Measurements from ENCODE around the gene ETV3. TPM values are rescaled to one million over a fixed set of nuclear protein-coding genes. Genes with fewer than 3 reads are reported as not detected.

ETV3 gene
- polyA plus RNA-seq, 3 donors: 4.8 to 62.3 (median 6.3) TPM

DNA sequence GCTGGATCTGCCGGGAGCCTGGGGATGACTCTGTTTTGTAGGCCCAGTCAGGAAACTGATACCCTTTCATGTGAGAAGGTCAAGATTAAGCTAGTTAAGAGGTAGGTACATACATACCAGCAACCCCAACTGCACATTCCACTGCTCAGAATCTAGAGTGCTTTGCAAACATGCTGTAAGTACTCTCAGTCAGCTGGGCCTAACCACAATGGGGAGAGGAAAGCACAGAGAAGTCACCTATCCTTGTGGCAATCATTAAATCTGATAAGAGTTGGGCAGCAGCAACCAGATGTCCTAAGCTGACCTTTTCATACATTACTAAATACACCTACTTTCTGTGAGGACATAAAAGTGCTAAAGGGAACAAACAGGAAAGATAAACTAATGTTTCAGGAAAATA is 2.5 kb downstream of the ETV3 start:
- no peak overlapping the region for H3K4me2 ChIP-seq (replicated peaks; ENCODE audit: extremely low read depth, low read length, poor library complexity, severe bottlenecking)
- peaks cover 22 to 23% of the 10 kb centered on the region in 2 donors for H3K4me1 ChIP-seq (ENCODE audit: control insufficient read depth in 1 of 2, insufficient read depth in 2 of 2, low read length in 2 of 2)
- DNase-seq: no peak
- Mint-ChIP-seq H3K27ac (no peak overlapping the region), H3K36me3 (peaks cover 59 to 60% of the 10 kb centered on the region in 2 donors), H3K4me3 (no peak overlapping the region), H3K9me3 (no peaks in the 10 kb centered on the region), H3K4me1 (peaks cover 24% of the 10 kb centered on the region), H3K27me3 (ENCODE audit: low read depth in 3 of 3) (peaks cover 0 to 3% (median 0%) of the 10 kb centered on the region in 3 donors)
- peaks cover 33% of the 10 kb centered on the region for H3K79me2 ChIP-seq (ENCODE audit: insufficient read depth, low read length)
- H3K27me3 ChIP-seq (ENCODE audit: control insufficient read depth in 2 of 2, insufficient read depth in 2 of 2, low read length in 2 of 2): no peaks in the 10 kb centered on the region
- H3K27ac ChIP-seq (ENCODE audit: low read depth in 1 of 2, low read length in 2 of 2): no peak overlapping the region
- H3K4me3 ChIP-seq (replicated peaks in 1 of 3; ENCODE audit: low read depth in 2 of 3, low read length in 3 of 3): no peak overlapping the region
- no CpG with 5 or more reads among the region's 1 CpG for WGBS (ENCODE audit: insufficient coverage)
- no peaks in the 10 kb centered on the region for H3K9me3 ChIP-seq (replicated peaks in 1 of 2; ENCODE audit: control insufficient read depth in 1 of 2, insufficient read depth in 1 of 2, low read length in 2 of 2)
- no peak overlapping the region for H2AFZ ChIP-seq (ENCODE audit: insufficient read depth, low read depth, low read length, poor library complexity, severe bottlenecking)
- intact Hi-C loops (cut with micrococcal nuclease): no loop called here
- peaks cover 74% of the 10 kb centered on the region for H4K20me1 ChIP-seq (ENCODE audit: insufficient read depth, low read length)
- TF ChIP-seq, protein P1, sequence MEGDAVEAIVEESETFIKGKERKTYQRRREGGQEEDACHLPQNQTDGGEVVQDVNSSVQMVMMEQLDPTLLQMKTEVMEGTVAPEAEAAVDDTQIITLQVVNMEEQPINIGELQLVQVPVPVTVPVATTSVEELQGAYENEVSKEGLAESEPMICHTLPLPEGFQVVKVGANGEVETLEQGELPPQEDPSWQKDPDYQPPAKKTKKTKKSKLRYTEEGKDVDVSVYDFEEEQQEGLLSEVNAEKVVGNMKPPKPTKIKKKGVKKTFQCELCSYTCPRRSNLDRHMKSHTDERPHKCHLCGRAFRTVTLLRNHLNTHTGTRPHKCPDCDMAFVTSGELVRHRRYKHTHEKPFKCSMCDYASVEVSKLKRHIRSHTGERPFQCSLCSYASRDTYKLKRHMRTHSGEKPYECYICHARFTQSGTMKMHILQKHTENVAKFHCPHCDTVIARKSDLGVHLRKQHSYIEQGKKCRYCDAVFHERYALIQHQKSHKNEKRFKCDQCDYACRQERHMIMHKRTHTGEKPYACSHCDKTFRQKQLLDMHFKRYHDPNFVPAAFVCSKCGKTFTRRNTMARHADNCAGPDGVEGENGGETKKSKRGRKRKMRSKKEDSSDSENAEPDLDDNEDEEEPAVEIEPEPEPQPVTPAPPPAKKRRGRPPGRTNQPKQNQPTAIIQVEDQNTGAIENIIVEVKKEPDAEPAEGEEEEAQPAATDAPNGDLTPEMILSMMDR (IDR thresholded peaks at IDR 0.05): no peak
- peaks cover 53 to 57% of the 10 kb centered on the region in 2 donors for H3K36me3 ChIP-seq (replicated peaks in 1 of 2; ENCODE audit: control insufficient read depth in 1 of 2, insufficient read depth in 2 of 2, low read length in 2 of 2)
- H3K9ac ChIP-seq (ENCODE audit: insufficient read depth, low read length, poor library complexity, severe bottlenecking): no peak overlapping the region

DNA sequence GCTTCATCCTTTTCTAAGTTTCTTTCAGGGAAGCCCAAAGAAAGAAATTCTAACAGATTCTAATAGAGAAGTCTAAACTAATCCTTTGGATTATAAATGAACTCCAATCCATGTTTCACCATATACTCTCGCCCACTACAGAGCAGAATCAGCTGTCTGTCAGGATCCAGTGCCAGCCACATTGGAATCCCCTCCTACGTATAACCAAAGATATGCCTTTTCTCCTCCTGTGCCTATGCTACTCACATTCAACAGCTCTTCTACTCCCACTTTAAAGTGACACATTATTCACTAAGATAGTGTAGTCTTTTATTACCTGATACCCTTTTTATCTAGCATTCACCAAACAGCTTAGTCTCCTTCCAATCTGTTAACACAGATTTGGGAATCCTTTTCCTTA is 3.1 kb downstream of the ETV3 start:
- no peak for DNase-seq
- WGBS (ENCODE audit: insufficient coverage): 100% methylated on average over 1 of the region's 2 CpGs
- H3K27ac ChIP-seq (ENCODE audit: low read depth in 1 of 2, low read length in 2 of 2): no peak overlapping the region
- H3K4me1 ChIP-seq (ENCODE audit: control insufficient read depth in 1 of 2, insufficient read depth in 2 of 2, low read length in 2 of 2): peaks cover 22 to 23% of the 10 kb centered on the region in 2 donors
- intact Hi-C loops (cut with micrococcal nuclease): no loop called here
- H3K36me3 ChIP-seq (replicated peaks in 1 of 2; ENCODE audit: control insufficient read depth in 1 of 2, insufficient read depth in 2 of 2, low read length in 2 of 2): peaks cover 58 to 63% of the 10 kb centered on the region in 2 donors
- peaks cover 0 to 3% (median 0%) of the 10 kb centered on the region in 3 donors for H3K27me3 Mint-ChIP-seq (ENCODE audit: low read depth in 3 of 3)
- peaks cover 24% of the 10 kb centered on the region for H3K4me1 Mint-ChIP-seq
- peaks cover 37% of the 10 kb centered on the region for H3K79me2 ChIP-seq (ENCODE audit: insufficient read depth, low read length)
- no peak overlapping the region for H3K4me2 ChIP-seq (replicated peaks; ENCODE audit: extremely low read depth, low read length, poor library complexity, severe bottlenecking)
- no peaks in the 10 kb centered on the region for H3K9me3 ChIP-seq (replicated peaks in 1 of 2; ENCODE audit: control insufficient read depth in 1 of 2, insufficient read depth in 1 of 2, low read length in 2 of 2)
- H3K4me3 Mint-ChIP-seq: no peak overlapping the region
- peak overlapping the region in 1 of 7 donors; percentile 44 for H3K27ac Mint-ChIP-seq
- H3K9me3 Mint-ChIP-seq: no peaks in the 10 kb centered on the region
- peaks cover 64 to 66% of the 10 kb centered on the region in 2 donors for H3K36me3 Mint-ChIP-seq
- H3K27me3 ChIP-seq (ENCODE audit: control insufficient read depth in 2 of 2, insufficient read depth in 2 of 2, low read length in 2 of 2): no peaks in the 10 kb centered on the region
- peaks cover 80% of the 10 kb centered on the region for H4K20me1 ChIP-seq (ENCODE audit: insufficient read depth, low read length)
- TF ChIP-seq, protein P1 (IDR thresholded peaks at IDR 0.05): no peak
- no peak overlapping the region for H2AFZ ChIP-seq (ENCODE audit: insufficient read depth, low read depth, low read length, poor library complexity, severe bottlenecking)
- no peak overlapping the region for H3K4me3 ChIP-seq (replicated peaks in 1 of 3; ENCODE audit: low read depth in 2 of 3, low read length in 3 of 3)
- no peak overlapping the region for H3K9ac ChIP-seq (ENCODE audit: insufficient read depth, low read length, poor library complexity, severe bottlenecking)

Data from CD14-positive monocyte (primary cell).